Measurements from ENCODE around the gene ZNF778.
"Not testable (repeated sequence)": the region's sequence is repeated elsewhere in the genome, so short reads cannot be mapped to it uniquely, and the experiment has no call there.

- not testable (repeated sequence) for TF ChIP-seq EZH2 (IDR thresholded peaks at IDR 0.05); POLR2AphosphoS5 (IDR thresholded peaks at IDR 0.05; ENCODE audit: borderline replicate concordance, low read depth, low read length); FOXP2 (optimal IDR thresholded peaks at IDR 0.05; ENCODE audit: control extremely low read depth, extremely low read length, insufficient read depth)
Measured at GRCh38 chr16:89185887-89186592, 31.5 kb upstream of the ZNF778 start.
